ENCODE results near the gene LNX1.
"Not testable (repeated sequence)": the region's sequence is repeated elsewhere in the genome, so short reads cannot be mapped to it uniquely, and the experiment has no call there.

Gene LNX1

DNA sequence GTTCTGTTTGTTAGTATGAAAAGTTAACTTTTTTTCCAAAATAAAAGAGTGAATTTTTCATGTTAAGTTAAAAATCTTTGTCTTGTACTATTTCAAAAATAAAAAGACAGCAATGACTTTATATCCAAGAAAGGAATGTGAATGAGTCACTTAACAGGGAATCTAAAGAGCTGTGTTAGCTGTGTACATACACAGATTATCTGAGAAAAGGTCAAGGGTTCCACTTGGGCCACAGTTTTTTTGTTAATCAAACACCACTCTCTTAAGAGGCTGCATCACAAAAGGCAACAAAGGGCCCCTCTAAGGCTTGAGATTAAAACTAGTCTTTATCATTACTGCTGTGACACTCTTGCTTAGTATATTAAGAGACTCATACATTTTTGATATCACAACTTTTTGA lies 131.7 kb downstream of the LNX1 start:
- no peak for DNase-seq (ENCODE audit: low read depth)

- DNase-seq (ENCODE audit: low read depth): no peak
These were observed 135.1 kb downstream of the LNX1 start for GRCh38 chr4:53456178-53456577.

DNA sequence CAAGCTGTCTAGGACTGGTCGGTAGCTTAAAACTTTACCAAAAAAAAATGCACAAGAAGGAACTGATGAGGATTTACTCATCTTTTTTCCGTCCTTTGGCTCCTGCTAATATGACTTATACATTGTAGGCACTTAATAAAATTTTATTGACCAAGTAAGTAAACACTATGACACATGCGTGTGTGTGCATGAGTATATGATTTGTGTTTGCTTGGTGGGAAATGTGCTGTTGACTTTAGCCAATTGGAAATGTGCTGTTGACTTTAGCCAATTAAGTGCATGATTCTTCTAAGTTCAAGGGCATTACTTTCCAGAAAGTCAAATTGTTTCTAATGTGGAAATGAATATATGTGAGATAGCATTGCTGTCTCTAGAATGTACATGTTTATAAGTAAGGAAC lies 135.5 kb downstream of the LNX1 start:
- DNase-seq (ENCODE audit: low read depth): no peak

DNA sequence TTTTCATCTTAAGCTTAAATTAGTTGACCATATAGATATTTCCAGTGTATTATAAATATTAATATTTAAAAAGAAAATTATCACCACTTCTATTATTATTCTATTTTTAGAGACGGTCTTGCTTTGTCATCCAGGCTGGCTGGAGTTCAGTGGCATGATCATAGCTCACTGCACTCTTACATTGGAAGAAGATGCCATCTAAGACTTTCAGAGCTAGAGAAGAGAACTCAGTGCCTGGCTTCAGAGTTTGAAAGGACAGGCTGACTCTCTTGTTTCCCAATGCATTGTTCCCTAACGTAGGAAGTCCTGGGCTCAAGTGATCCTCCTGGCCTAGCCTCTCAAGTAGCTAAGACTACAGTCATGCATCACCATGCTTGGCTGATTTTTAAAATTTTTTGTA lies 137.9 kb downstream of the LNX1 start:
- DNase-seq (ENCODE audit: low read depth): no peak

- no peak for DNase-seq (ENCODE audit: low read depth)
These were observed 140.5 kb downstream of the LNX1 start for GRCh38 chr4:53450773-53451172.

DNA sequence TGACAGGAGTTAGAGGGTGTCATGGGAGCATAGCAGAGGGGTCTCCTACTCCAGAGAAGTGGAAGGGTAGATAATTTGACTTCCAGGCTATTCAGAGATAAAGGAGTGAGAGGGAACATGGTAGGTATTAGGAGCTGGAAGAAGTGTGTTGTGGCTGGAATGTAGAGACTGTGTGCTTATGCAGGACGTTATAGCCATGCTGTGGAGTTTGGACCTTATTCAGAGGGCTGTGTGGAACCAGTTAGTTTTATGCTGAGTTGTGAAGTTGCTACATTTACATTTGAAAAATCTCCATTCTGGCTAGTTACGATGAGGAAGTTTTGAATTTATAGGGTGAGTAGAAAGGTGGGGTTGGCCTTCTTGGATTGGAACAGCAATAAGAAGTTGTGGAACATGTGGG lies 146.3 kb downstream of the LNX1 start:
- no peak for DNase-seq (ENCODE audit: low read depth)

GRCh38 chr4:53441564-53441963 lies 149.7 kb downstream of the LNX1 start:
- DNase-seq (ENCODE audit: low read depth): no peak

DNA sequence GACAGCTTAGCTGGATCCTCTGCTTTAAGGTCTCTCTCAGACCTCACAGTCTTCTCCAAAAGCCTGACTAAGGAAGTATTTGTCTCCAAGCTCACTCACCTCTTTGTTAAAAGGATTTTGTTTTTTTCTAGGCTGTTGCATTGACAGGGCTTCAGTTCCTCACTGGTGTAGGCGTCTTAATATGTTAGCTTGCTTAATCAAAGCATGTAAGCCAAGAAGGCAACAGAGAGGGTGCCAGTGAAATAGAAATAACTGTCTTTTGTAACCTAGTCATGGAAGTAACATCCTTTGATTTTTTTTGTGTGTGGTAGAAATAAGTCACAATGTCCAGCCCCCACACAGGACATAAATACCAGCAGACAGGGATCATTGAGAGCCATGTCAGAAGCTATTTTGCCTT lies 155.0 kb downstream of the LNX1 start:
- DNase-seq (ENCODE audit: low read depth): no peak

- DNase-seq (ENCODE audit: low read depth): no peak
These were observed 158.5 kb downstream of the LNX1 start for GRCh38 chr4:53432528-53433424.

GRCh38 chr4:53431052-53431451 lies 160.2 kb downstream of the LNX1 start:
- no peak for DNase-seq (ENCODE audit: low read depth)

GRCh38 chr4:53427366-53427765 lies 163.9 kb downstream of the LNX1 start:
- no peak for DNase-seq (ENCODE audit: low read depth)

GRCh38 chr4:53424280-53424679 lies 167.0 kb downstream of the LNX1 start:
- DNase-seq (ENCODE audit: low read depth): no peak

DNA sequence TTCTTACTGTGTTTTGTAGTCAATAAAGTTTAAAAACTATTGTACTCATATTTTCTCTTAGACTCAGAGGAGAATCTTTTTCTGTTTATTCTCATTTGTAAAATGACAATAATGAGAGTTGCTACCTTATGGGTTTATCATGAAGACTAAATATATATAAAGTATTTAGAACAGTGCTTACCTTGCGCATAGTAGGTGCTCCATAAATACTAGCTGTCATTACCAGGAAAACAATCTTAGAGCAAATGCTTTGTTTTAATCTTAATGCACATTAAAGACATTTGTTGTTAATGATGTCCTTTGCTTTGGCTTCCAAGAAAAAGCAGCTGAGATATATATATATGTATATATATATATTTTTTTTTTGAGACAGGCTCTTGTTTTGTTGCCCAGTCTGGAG lies 168.9 kb downstream of the LNX1 start:
- no peak for DNase-seq (ENCODE audit: low read depth)

DNA sequence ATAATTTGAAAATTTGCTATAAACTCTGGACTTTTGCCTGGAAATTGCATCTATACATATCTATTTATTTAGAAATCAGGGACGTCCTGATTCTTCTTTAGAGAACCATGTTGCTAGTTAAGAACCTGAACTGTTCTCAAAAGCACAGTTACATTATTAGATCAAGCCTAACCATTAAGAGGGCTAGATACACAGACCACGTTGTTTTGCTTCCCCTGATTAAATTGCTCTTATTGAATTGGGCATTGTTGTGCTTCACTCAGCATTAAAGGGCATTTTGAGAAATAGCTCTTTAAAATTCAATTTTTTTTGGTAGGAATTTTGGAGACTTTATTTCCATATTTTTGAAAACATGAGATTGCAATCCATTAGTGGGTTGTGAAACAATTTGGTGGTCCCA lies 169.5 kb downstream of the LNX1 start:
- DNase-seq (ENCODE audit: low read depth): no peak

GRCh38 chr4:53419208-53419607 lies 172.1 kb downstream of the LNX1 start:
- DNase-seq (ENCODE audit: low read depth): no peak

DNA sequence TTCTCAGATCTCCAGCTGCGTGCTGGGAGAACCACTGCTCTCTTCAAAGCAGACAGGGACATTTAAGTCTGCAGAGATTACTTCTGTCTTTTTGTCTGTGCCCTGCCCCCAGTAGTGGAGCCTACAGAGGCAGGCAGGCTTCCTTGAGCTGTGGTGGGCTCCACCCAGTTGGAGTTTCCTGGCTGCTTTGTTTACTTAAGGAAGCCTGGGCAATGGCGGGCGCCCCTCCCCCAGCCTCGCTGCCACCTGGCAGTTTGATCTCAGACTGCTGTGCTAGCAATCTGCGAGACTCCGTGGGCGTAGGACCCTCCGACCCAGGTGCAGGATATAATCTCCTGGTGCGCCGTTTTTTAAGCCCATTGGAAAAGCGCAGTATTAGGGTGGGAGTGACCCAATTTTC lies 181.8 kb downstream of the LNX1 start:
- not testable (repeated sequence) for DNase-seq (ENCODE audit: low read depth)
